Measurements from ENCODE around the gene PPP2R5A. TPM values are rescaled to one million over a fixed set of nuclear protein-coding genes. Genes with fewer than 3 reads are reported as not detected.

The PPP2R5A gene
- polyA plus RNA-seq, 3 donors = 28.1 to 38.4 (median 31.1) TPM

DNA sequence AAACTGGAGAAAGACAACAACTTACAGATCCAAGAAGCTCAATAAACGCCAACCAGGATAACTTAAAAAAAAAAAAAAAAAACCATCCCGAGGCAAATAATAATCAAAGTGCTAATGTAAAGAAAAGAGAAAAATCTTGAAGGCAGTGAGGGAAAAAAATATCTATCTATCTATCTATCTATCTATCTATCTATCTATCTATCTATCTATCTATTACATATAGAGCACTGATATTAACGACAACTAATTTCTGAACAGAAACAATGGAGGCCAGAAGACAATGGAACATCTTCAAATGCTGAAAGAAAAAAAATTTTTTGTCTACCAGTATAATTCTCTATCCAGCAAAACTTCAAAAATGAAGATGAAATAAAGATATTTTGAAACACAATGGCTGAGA, 111.4 kb downstream of the PPP2R5A start:
- TF ChIP-seq, protein P1, sequence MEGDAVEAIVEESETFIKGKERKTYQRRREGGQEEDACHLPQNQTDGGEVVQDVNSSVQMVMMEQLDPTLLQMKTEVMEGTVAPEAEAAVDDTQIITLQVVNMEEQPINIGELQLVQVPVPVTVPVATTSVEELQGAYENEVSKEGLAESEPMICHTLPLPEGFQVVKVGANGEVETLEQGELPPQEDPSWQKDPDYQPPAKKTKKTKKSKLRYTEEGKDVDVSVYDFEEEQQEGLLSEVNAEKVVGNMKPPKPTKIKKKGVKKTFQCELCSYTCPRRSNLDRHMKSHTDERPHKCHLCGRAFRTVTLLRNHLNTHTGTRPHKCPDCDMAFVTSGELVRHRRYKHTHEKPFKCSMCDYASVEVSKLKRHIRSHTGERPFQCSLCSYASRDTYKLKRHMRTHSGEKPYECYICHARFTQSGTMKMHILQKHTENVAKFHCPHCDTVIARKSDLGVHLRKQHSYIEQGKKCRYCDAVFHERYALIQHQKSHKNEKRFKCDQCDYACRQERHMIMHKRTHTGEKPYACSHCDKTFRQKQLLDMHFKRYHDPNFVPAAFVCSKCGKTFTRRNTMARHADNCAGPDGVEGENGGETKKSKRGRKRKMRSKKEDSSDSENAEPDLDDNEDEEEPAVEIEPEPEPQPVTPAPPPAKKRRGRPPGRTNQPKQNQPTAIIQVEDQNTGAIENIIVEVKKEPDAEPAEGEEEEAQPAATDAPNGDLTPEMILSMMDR (IDR thresholded peaks at IDR 0.05) = no peak
- no peaks in the 10 kb centered on the region for H3K27me3 ChIP-seq (ENCODE audit: control insufficient read depth in 2 of 2, insufficient read depth in 2 of 2, low read length in 2 of 2)
- H3K4me1 Mint-ChIP-seq = peaks cover 4% of the 10 kb centered on the region
- peaks cover 9 to 21% of the 10 kb centered on the region in 2 donors for H3K9me3 ChIP-seq (replicated peaks in 1 of 2; ENCODE audit: control insufficient read depth in 1 of 2, insufficient read depth in 1 of 2, low read length in 2 of 2)
- H3K9ac ChIP-seq (ENCODE audit: insufficient read depth, low read length, poor library complexity, severe bottlenecking) = no peak overlapping the region
- WGBS (ENCODE audit: insufficient coverage) = no CpG with 5 or more reads among the region's 3 CpGs
- H4K20me1 ChIP-seq (ENCODE audit: insufficient read depth, low read length) = peaks cover 3% of the 10 kb centered on the region
- H2AFZ ChIP-seq (ENCODE audit: insufficient read depth, low read depth, low read length, poor library complexity, severe bottlenecking) = no peak overlapping the region
- H3K36me3 ChIP-seq (replicated peaks in 1 of 2; ENCODE audit: control insufficient read depth in 1 of 2, insufficient read depth in 2 of 2, low read length in 2 of 2) = peaks cover 8 to 41% of the 10 kb centered on the region in 2 donors
- no peak for DNase-seq
- intact Hi-C loops (cut with micrococcal nuclease) = no loop called here
- no peak overlapping the region for H3K27ac ChIP-seq (ENCODE audit: low read depth in 1 of 2, low read length in 2 of 2)
- peaks cover 0 to 6% of the 10 kb centered on the region in 2 donors for H3K4me1 ChIP-seq (ENCODE audit: control insufficient read depth in 1 of 2, insufficient read depth in 2 of 2, low read length in 2 of 2)
- no peak overlapping the region for H3K4me3 ChIP-seq (replicated peaks in 1 of 3; ENCODE audit: low read depth in 2 of 3, low read length in 3 of 3)
- peaks cover 0 to 2% (median 0%) of the 10 kb centered on the region in 3 donors for H3K27me3 Mint-ChIP-seq (ENCODE audit: low read depth in 3 of 3)
- H3K79me2 ChIP-seq (ENCODE audit: insufficient read depth, low read length) = peaks cover 41% of the 10 kb centered on the region
- no peak overlapping the region for H3K27ac Mint-ChIP-seq
- peaks cover 48 to 58% of the 10 kb centered on the region in 2 donors for H3K36me3 Mint-ChIP-seq
- no peak overlapping the region for H3K4me2 ChIP-seq (replicated peaks; ENCODE audit: extremely low read depth, low read length, poor library complexity, severe bottlenecking)
- no peak overlapping the region for H3K4me3 Mint-ChIP-seq
- peaks cover 23 to 41% (median 32%) of the 10 kb centered on the region in 7 donors for H3K9me3 Mint-ChIP-seq

DNA sequence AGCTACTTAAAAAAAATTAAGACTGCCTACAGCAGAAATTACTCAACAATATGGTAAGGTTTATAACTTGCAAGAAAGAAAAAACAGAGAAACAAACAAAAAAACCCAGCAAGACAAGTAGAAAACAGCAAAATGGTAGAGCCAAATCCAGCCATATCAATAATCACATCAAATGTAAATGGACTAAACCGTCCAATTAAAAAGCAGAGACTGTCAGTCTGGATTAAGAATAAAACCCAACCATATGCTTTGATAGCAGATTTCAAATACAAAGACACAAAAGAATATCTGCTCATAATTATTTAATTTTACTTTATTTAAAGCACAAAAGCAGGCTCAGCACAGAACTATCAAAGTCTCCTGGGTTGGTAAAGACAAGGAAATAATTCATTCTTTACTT, 112.0 kb downstream of the PPP2R5A start:
- H3K4me1 Mint-ChIP-seq = peaks cover 9% of the 10 kb centered on the region
- no peak for DNase-seq
- intact Hi-C loops (cut with micrococcal nuclease) = no loop called here
- Histone ChIP-seq H3K27ac (ENCODE audit: low read depth in 1 of 2, low read length in 2 of 2) (no peak overlapping the region), H3K27me3 (ENCODE audit: control insufficient read depth in 2 of 2, insufficient read depth in 2 of 2, low read length in 2 of 2) (no peaks in the 10 kb centered on the region), H3K4me2 (replicated peaks; ENCODE audit: extremely low read depth, low read length, poor library complexity, severe bottlenecking) (no peak overlapping the region), H4K20me1 (ENCODE audit: insufficient read depth, low read length) (peaks cover 3% of the 10 kb centered on the region), H3K79me2 (ENCODE audit: insufficient read depth, low read length) (peaks cover 41% of the 10 kb centered on the region), H3K4me1 (ENCODE audit: control insufficient read depth in 1 of 2, insufficient read depth in 2 of 2, low read length in 2 of 2) (peaks cover 2 to 11% of the 10 kb centered on the region in 2 donors), H3K9me3 (replicated peaks in 1 of 2; ENCODE audit: control insufficient read depth in 1 of 2, insufficient read depth in 1 of 2, low read length in 2 of 2) (peaks cover 9 to 21% of the 10 kb centered on the region in 2 donors), H3K4me3 (replicated peaks in 1 of 3; ENCODE audit: low read depth in 2 of 3, low read length in 3 of 3) (no peak overlapping the region), H3K9ac (ENCODE audit: insufficient read depth, low read length, poor library complexity, severe bottlenecking) (no peak overlapping the region), H3K36me3 (replicated peaks in 1 of 2; ENCODE audit: control insufficient read depth in 1 of 2, insufficient read depth in 2 of 2, low read length in 2 of 2) (peaks cover 8 to 41% of the 10 kb centered on the region in 2 donors), H2AFZ (ENCODE audit: insufficient read depth, low read depth, low read length, poor library complexity, severe bottlenecking) (no peak overlapping the region)
- TF ChIP-seq, protein P1 (IDR thresholded peaks at IDR 0.05) = no peak
- H3K27me3 Mint-ChIP-seq (ENCODE audit: low read depth in 3 of 3) = peaks cover 0 to 2% (median 0%) of the 10 kb centered on the region in 3 donors
- H3K27ac Mint-ChIP-seq = no peak overlapping the region
- H3K4me3 Mint-ChIP-seq = no peak overlapping the region
- peaks cover 22 to 38% (median 29%) of the 10 kb centered on the region in 7 donors for H3K9me3 Mint-ChIP-seq
- H3K36me3 Mint-ChIP-seq = peaks cover 44 to 53% of the 10 kb centered on the region in 2 donors
- WGBS (ENCODE audit: insufficient coverage) = 100% methylated on average over 1 of the region's 1 CpG
